Lower leg skin (tissue), 4 donors: ENCODE data around the gene MTHFD2. TPM values are rescaled to one million over a fixed set of nuclear protein-coding genes. Genes with fewer than 3 reads are reported as not detected.

Source experiments
- DNase-seq, 2 donors: peaks; one replicate each; pipeline ENCODE4 v3.0.0-alpha.2; 2019; ENCODE audit warnings: low spot score in 2 of 2
- H3K4me3 ChIP-seq: fragments of 200-600 bp; sonication (generic); 2 replicates; pipeline ENCODE4 v1.5.1; 2017; ENCODE audit warnings: mild to moderate bottlenecking, low read depth; ENCODE audit not compliant: poor library complexity, severe bottlenecking
- POLR2A ChIP-seq, 2 donors: fragments of 450-650 bp; IDR thresholded peaks; one replicate each; pipeline ENCODE4 v1.6.1; 2016 to 2017; ENCODE audit warnings: antibody characterized with exemption in 2 of 2, mild to moderate bottlenecking in 1 of 2, moderate library complexity in 1 of 2
- WGBS, 2 donors: methylation state at CpG; one replicate each; pipeline ENCODE4 v1.1.5; 2018; 5-methylcytosine and 5-hydroxymethylcytosine counted together
- intact Hi-C: fragments of 100-400 bp; cut with DNase I; formaldehyde crosslinking; loops from one replicate; pipeline ENCODE4 v1.15.0; 2023; ENCODE audit warnings: low total_unique reads
- total RNA-seq, 4 donors: library from RNA; depleted of rRNA; stranded (reverse); fragments of >200 nt; gene quantifications; one replicate each; pipeline ENCODE4 v1.1.0, GENCODE V29; 2016
- TF ChIP-seq, protein P1 (sequence below), 3 donors: fragments of 450-650 bp; IDR thresholded peaks; one replicate each; pipeline ENCODE4 v1.5.1; 2016; ENCODE audit warnings: antibody characterized with exemption in 3 of 3, mild to moderate bottlenecking in 3 of 3, moderate library complexity in 2 of 3

Gene MTHFD2
- total RNA-seq, 4 donors from 2014 or later: 12.5 to 31.8 (median 17.5) TPM

- DNase-seq: no peak
- intact Hi-C loops: no loop called here
- WGBS, 2 donors: 45 to 57% methylated on average over 6 of the region's 6 CpGs
Measured at GRCh38 chr2:74261204-74261864, 62.9 kb downstream of the MTHFD2 start.

GRCh38 chr2:74262681-74263080 is 64.3 kb downstream of the MTHFD2 start:
- intact Hi-C loops: no loop called here
- 96 to 98% methylated on average over 6 of the region's 6 CpGs for WGBS, 2 donors

More at GRCh38 chr2:74261204-74261864, 62.9 kb downstream of the MTHFD2 start:
- H3K4me3 ChIP-seq: no peak overlapping the region
- TF ChIP-seq, protein P1, sequence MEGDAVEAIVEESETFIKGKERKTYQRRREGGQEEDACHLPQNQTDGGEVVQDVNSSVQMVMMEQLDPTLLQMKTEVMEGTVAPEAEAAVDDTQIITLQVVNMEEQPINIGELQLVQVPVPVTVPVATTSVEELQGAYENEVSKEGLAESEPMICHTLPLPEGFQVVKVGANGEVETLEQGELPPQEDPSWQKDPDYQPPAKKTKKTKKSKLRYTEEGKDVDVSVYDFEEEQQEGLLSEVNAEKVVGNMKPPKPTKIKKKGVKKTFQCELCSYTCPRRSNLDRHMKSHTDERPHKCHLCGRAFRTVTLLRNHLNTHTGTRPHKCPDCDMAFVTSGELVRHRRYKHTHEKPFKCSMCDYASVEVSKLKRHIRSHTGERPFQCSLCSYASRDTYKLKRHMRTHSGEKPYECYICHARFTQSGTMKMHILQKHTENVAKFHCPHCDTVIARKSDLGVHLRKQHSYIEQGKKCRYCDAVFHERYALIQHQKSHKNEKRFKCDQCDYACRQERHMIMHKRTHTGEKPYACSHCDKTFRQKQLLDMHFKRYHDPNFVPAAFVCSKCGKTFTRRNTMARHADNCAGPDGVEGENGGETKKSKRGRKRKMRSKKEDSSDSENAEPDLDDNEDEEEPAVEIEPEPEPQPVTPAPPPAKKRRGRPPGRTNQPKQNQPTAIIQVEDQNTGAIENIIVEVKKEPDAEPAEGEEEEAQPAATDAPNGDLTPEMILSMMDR (IDR thresholded peaks at IDR 0.05): no peak
- no peak for TF ChIP-seq POLR2A (IDR thresholded peaks at IDR 0.05)

DNA sequence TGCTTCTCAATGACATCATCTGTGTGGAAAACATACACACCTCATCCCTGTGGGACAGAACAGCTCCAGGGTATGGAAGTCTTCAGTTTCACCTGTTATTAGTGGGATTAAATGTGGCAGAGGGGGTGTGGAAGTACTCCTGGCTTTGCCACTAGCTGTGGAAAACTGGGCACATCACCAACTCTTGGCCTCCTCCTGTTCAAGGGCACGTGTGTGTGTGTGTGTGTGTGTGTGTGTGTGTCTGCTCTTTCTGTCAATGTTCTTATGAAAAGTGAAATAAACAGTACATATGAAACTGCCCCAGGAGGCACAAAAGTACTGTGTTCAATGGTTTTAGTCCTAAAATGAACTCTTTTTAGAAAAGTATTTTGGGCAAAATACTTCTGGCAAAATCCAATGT is 65.9 kb downstream of the MTHFD2 start:
- no peak for DNase-seq
- 29 to 38% methylated on average over 1 of the region's 1 CpG for WGBS, 2 donors
- no peak overlapping the region for H3K4me3 ChIP-seq
- intact Hi-C loops: no loop called here
- no peak for TF ChIP-seq POLR2A (IDR thresholded peaks at IDR 0.05)
- TF ChIP-seq, protein P1 (IDR thresholded peaks at IDR 0.05): no peak

More at GRCh38 chr2:74262681-74263080, 64.3 kb downstream of the MTHFD2 start:
- no peak for TF ChIP-seq POLR2A (IDR thresholded peaks at IDR 0.05)
- TF ChIP-seq, protein P1 (IDR thresholded peaks at IDR 0.05): no peak
- H3K4me3 ChIP-seq: no peak overlapping the region
- DNase-seq: no peak

GRCh38 chr2:74267068-74267467 is 68.7 kb downstream of the MTHFD2 start:
- no peak for TF ChIP-seq POLR2A (IDR thresholded peaks at IDR 0.05)
- TF ChIP-seq, protein P1 (IDR thresholded peaks at IDR 0.05): no peak
- no peak overlapping the region for H3K4me3 ChIP-seq
- intact Hi-C loops: no loop called here
- 33 to 34% methylated on average over 4 of the region's 4 CpGs for WGBS, 2 donors
- no peak for DNase-seq

Other genes with a start within 250 kb of the MTHFD2 start
- gene TET3, start 213.7 kb upstream of the MTHFD2 start, total RNA-seq: 10 to 100 TPM; 52.8 to 54.8 (median 54.1) TPM
- gene BOLA3, start 50.7 kb upstream of the MTHFD2 start, total RNA-seq: 10 to 100 TPM in 3 of 4 donors, 1 to 10 TPM in 1; 7.8 to 19.9 (median 16.6) TPM
- gene MOB1A, start 19.7 kb upstream of the MTHFD2 start, total RNA-seq: 10 to 100 TPM; 62.7 to 90.8 (median 76.6) TPM
- 1 to 10 TPM; 3.0 to 5.6 (median 3.7) TPM for gene SLC4A5, start 144.8 kb downstream of the MTHFD2 start, total RNA-seq
- gene DCTN1, start 181.7 kb downstream of the MTHFD2 start, total RNA-seq: 100 to 1,000 TPM in 1 of 4 donors, 10 to 100 TPM in 3; 76.5 to 106 (median 95.8) TPM
- gene C2orf81, start 223.0 kb downstream of the MTHFD2 start, total RNA-seq: 1 to 10 TPM in 3 of 4 donors, under 1 TPM in 1; 0.34 to 2.4 (median 1.2) TPM
- gene WDR54, start 223.1 kb downstream of the MTHFD2 start, total RNA-seq: 10 to 100 TPM in 1 of 4 donors, 1 to 10 TPM in 3; 5.5 to 13.3 (median 8.0) TPM
- 10 to 100 TPM; 44.9 to 71.8 (median 48.3) TPM for gene RTKN, start 243.3 kb downstream of the MTHFD2 start, total RNA-seq